ENCODE results near the gene SUSD1. TPM values are rescaled to one million over a fixed set of nuclear protein-coding genes. Genes with fewer than 3 reads are reported as not detected.

The SUSD1 gene
- total and polyA plus RNA-seq, 2 experiments from 2014 or later = 18.5 to 30.5 TPM

DNA sequence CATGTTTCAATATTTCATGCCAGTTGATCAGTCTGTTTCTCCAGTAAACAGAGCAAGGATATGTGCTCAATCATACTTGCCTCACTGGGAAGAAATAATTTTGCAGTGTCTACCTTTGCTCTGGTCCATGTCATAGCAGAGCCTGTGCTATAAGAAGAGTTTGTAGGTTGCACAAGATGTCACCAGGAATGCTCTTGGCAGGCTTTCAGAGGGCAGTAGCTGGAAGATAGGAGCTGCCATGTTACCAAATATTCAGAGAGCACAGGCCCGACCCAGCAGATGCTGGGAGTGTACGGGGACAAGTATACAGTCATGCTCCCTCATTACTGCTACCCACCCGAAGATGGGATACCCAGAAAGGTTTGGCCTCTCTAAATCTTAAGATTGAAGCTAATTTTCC is 175.8 kb downstream of the SUSD1 start:
- 88% methylated on average over 3 of the region's 3 CpGs for WGBS (ENCODE audit: low lambda C conversion rate, missing lambda C conversion rate)
- Histone ChIP-seq H3K4me3 (no peak overlapping the region), H3K79me2 (no peaks in the 10 kb centered on the region), H3K9me3 (ENCODE audit: low read depth) (no peaks in the 10 kb centered on the region), H3K4me1 (ENCODE audit: insufficient read depth) (no peaks in the 10 kb centered on the region), H3K27ac (no peak overlapping the region), H3K4me2 (no peak overlapping the region), H3K27me3 (no peaks in the 10 kb centered on the region), H3K9me2 (replicated peaks; ENCODE audit: insufficient read depth) (no peaks in the 10 kb centered on the region), H3K36me3 (replicated peaks; ENCODE audit: insufficient read depth, low read depth) (no peaks in the 10 kb centered on the region), H2AFZ (no peak overlapping the region), H4K20me1 (ENCODE audit: insufficient read depth, poor library complexity, severe bottlenecking) (no peaks in the 10 kb centered on the region)
- no peak for DNase-seq (ENCODE audit: low spot score)
- TF ChIP-seq EZH2 (IDR thresholded peaks at IDR 0.05; ENCODE audit: borderline replicate concordance) = no peak

- no peaks in the 10 kb centered on the region for H3K4me1 ChIP-seq (ENCODE audit: insufficient read depth)
- WGBS (ENCODE audit: low lambda C conversion rate, missing lambda C conversion rate) = 96% methylated on average over 5 of the region's 5 CpGs
- H3K4me2 ChIP-seq = no peak overlapping the region
- no peak overlapping the region for H3K27ac ChIP-seq
- no peaks in the 10 kb centered on the region for H3K9me2 ChIP-seq (replicated peaks; ENCODE audit: insufficient read depth)
- no peak overlapping the region for H2AFZ ChIP-seq
- DNase-seq (ENCODE audit: low spot score) = no peak
- no peak for TF ChIP-seq EZH2phosphoT487 (IDR thresholded peaks at IDR 0.05; ENCODE audit: low read depth, severe bottlenecking, unreplicated experiment)
- TF ChIP-seq EZH2 (IDR thresholded peaks at IDR 0.05; ENCODE audit: borderline replicate concordance) = no peak
- TF ChIP-seq CTCF (IDR thresholded peaks at IDR 0.05; ENCODE audit: poor library complexity) = no peak
- no peaks in the 10 kb centered on the region for H3K79me2 ChIP-seq
- no peak overlapping the region for H3K4me3 ChIP-seq
- no peaks in the 10 kb centered on the region for H4K20me1 ChIP-seq (ENCODE audit: insufficient read depth, poor library complexity, severe bottlenecking)
- no peaks in the 10 kb centered on the region for H3K9me3 ChIP-seq (ENCODE audit: low read depth)
- no peaks in the 10 kb centered on the region for H3K27me3 ChIP-seq
- H3K36me3 ChIP-seq (replicated peaks; ENCODE audit: insufficient read depth, low read depth) = no peaks in the 10 kb centered on the region
Measured at GRCh38 chr9:111997831-111998230, 177.3 kb downstream of the SUSD1 start.

- DNase-seq (ENCODE audit: low spot score) = peak; percentile 43
- Histone ChIP-seq H2AFZ (no peak overlapping the region), H3K27ac (peak overlapping the region; percentile 33), H3K9me3 (ENCODE audit: low read depth) (no peaks in the 10 kb centered on the region), H3K4me2 (no peak overlapping the region), H3K27me3 (no peaks in the 10 kb centered on the region), H3K36me3 (replicated peaks; ENCODE audit: insufficient read depth, low read depth) (no peaks in the 10 kb centered on the region), H3K79me2 (no peaks in the 10 kb centered on the region), H3K4me3 (no peak overlapping the region), H3K9me2 (replicated peaks; ENCODE audit: insufficient read depth) (no peaks in the 10 kb centered on the region), H3K4me1 (ENCODE audit: insufficient read depth) (no peaks in the 10 kb centered on the region), H4K20me1 (ENCODE audit: insufficient read depth, poor library complexity, severe bottlenecking) (no peaks in the 10 kb centered on the region)
- 75% methylated on average over 10 of the region's 10 CpGs for WGBS (ENCODE audit: low lambda C conversion rate, missing lambda C conversion rate)
- peak; percentile 61 for TF ChIP-seq EZH2phosphoT487 (IDR thresholded peaks at IDR 0.05; ENCODE audit: low read depth, severe bottlenecking, unreplicated experiment)
- TF ChIP-seq CTCF (IDR thresholded peaks at IDR 0.05; ENCODE audit: poor library complexity) = no peak
Measured at GRCh38 chr9:111994831-111995458, 180.2 kb downstream of the SUSD1 start.

DNA sequence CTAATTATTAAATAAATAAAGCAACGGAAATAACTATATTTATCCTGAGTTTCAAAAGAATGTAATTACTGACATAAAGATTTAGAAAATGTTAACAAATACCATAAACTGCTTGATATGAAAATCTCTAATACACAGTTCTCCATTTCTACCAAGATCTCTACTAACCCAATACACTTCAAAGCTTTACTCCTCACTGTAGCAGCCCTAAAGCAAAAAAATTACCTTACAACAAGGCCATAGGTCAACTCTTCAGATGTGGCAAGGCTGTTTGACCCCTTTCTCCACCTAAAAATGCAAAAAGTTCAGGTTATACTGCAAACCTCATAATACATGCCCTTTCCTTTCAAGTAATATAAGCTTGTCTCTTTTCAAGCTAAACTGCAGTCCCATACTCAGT is 181.8 kb downstream of the SUSD1 start:
- 64% methylated on average over 1 of the region's 1 CpG for whole genome bisulfite sequencing (ENCODE audit: low lambda C conversion rate, missing lambda C conversion rate)
- no peaks in the 10 kb centered on the region for H3K9me3 ChIP-seq (ENCODE audit: low read depth)
- no peaks in the 10 kb centered on the region for H4K20me1 ChIP-seq (ENCODE audit: insufficient read depth, poor library complexity, severe bottlenecking)
- H3K4me1 ChIP-seq (ENCODE audit: insufficient read depth) = no peaks in the 10 kb centered on the region
- H3K79me2 ChIP-seq = no peaks in the 10 kb centered on the region
- H3K27ac ChIP-seq = no peak overlapping the region
- no peak for DNase-seq (ENCODE audit: low spot score)
- no peaks in the 10 kb centered on the region for H3K9me2 ChIP-seq (replicated peaks; ENCODE audit: insufficient read depth)
- no peak overlapping the region for H3K4me3 ChIP-seq
- TF ChIP-seq EZH2phosphoT487 (IDR thresholded peaks at IDR 0.05; ENCODE audit: low read depth, severe bottlenecking, unreplicated experiment) (no peak), CTCF (IDR thresholded peaks at IDR 0.05; ENCODE audit: poor library complexity) (no peak), EZH2 (IDR thresholded peaks at IDR 0.05; ENCODE audit: borderline replicate concordance) (no peak)
- H3K27me3 ChIP-seq = no peaks in the 10 kb centered on the region
- no peak overlapping the region for H3K4me2 ChIP-seq
- no peak overlapping the region for H2AFZ ChIP-seq
- H3K36me3 ChIP-seq (replicated peaks; ENCODE audit: insufficient read depth, low read depth) = no peaks in the 10 kb centered on the region
